ENCODE measurements around the gene TEX36. TPM values are rescaled to one million over a fixed set of nuclear protein-coding genes. Genes with fewer than 3 reads are reported as not detected.

TEX36 gene
- total RNA-seq, 4 donors from 2014 or later: not detected

DNA sequence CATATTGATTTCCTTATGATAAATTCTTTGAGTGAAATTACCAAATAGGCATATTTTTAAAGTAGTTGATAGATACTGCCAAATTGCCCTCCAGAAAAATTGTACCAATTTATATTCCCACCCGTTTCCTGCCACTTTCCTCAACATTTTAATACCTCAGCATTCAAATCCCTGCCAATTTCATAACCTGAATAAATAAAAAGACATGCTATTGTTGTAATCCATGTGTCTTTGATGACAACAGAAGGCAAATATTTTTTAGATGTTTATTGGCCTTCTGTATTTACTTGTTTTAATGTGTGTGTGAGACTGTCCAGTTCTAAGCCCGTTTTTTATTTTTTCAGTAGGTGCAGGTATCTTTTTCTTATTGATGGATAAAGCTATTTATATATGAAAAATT is 71.7 kb downstream of the TEX36 start:
- intact Hi-C loops (cut with DNase I): no loop called here
- WGBS, 2 donors: 74 to 85% methylated on average over 2 of the region's 2 CpGs
- H3K4me3 ChIP-seq (replicated peaks in 1 of 3): no peak overlapping the region
- no peaks in the 10 kb centered on the region for H3K36me3 ChIP-seq
- DNase-seq: no peak
- no peak overlapping the region for H3K27ac ChIP-seq
- TF ChIP-seq, protein P1, sequence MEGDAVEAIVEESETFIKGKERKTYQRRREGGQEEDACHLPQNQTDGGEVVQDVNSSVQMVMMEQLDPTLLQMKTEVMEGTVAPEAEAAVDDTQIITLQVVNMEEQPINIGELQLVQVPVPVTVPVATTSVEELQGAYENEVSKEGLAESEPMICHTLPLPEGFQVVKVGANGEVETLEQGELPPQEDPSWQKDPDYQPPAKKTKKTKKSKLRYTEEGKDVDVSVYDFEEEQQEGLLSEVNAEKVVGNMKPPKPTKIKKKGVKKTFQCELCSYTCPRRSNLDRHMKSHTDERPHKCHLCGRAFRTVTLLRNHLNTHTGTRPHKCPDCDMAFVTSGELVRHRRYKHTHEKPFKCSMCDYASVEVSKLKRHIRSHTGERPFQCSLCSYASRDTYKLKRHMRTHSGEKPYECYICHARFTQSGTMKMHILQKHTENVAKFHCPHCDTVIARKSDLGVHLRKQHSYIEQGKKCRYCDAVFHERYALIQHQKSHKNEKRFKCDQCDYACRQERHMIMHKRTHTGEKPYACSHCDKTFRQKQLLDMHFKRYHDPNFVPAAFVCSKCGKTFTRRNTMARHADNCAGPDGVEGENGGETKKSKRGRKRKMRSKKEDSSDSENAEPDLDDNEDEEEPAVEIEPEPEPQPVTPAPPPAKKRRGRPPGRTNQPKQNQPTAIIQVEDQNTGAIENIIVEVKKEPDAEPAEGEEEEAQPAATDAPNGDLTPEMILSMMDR (IDR thresholded peaks at IDR 0.05): no peak
- no peak for TF ChIP-seq POLR2A (IDR thresholded peaks at IDR 0.05)
- H3K4me1 ChIP-seq: no peaks in the 10 kb centered on the region
- no peaks in the 10 kb centered on the region for H3K27me3 ChIP-seq
- no peaks in the 10 kb centered on the region for H3K9me3 ChIP-seq

DNA sequence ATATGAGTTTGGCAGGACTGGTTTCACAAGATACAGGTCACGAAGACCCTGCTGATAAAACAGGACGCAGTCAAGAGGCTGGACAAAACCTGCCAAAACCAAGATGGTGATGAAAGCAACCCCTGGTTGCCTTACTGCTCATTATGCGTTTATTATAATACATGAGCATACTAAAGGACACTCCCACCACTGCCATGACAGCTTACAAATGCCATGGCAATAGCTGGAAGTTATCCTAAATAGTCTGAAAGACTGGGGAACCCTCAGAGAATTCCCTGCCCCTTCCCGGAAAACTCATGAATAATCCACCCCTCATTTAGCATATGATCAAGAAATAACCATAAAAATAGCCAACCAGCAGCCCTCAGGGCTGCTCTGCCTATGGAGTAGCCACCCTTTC is 73.1 kb downstream of the TEX36 start:
- no peaks in the 10 kb centered on the region for H3K27me3 ChIP-seq
- no peaks in the 10 kb centered on the region for H3K4me1 ChIP-seq
- intact Hi-C loops (cut with DNase I): no loop called here
- WGBS, 2 donors: 86 to 87% methylated on average over 4 of the region's 4 CpGs
- DNase-seq: no peak
- no peaks in the 10 kb centered on the region for H3K9me3 ChIP-seq
- no peak overlapping the region for H3K4me3 ChIP-seq (replicated peaks in 1 of 3)
- H3K36me3 ChIP-seq: no peaks in the 10 kb centered on the region
- no peak overlapping the region for H3K27ac ChIP-seq
- TF ChIP-seq, protein P1 (IDR thresholded peaks at IDR 0.05): no peak
- TF ChIP-seq POLR2A (IDR thresholded peaks at IDR 0.05): no peak

DNA sequence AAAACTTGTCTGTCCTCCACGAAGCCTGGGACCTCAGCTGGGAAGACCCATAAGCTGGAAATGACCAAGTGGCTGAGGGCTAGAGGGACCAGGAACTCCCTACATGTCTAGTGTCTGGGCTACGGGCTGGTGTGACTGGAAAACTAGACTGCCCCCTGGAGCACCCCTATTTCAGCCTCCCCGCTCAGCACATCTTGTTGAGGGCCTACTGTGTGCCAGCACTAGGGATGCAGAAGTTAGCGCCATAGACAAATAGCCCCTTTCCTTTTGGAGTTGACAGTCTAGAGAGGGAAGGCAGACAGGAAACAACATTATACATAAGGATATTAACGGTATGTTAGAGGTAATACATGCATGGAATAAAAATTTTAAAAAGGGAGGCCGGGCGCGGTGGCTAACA is 74.5 kb downstream of the TEX36 start:
- H3K4me1 ChIP-seq: no peaks in the 10 kb centered on the region
- H3K4me3 ChIP-seq (replicated peaks in 1 of 3): no peak overlapping the region
- no peaks in the 10 kb centered on the region for H3K27me3 ChIP-seq
- H3K27ac ChIP-seq: no peak overlapping the region
- intact Hi-C loops (cut with DNase I): no loop called here
- no peaks in the 10 kb centered on the region for H3K9me3 ChIP-seq
- no peak for DNase-seq
- no peak for TF ChIP-seq POLR2A (IDR thresholded peaks at IDR 0.05)
- TF ChIP-seq, protein P1 (IDR thresholded peaks at IDR 0.05): no peak
- WGBS, 2 donors: 83 to 95% methylated on average over 8 of the region's 8 CpGs
- H3K36me3 ChIP-seq: no peaks in the 10 kb centered on the region

DNA sequence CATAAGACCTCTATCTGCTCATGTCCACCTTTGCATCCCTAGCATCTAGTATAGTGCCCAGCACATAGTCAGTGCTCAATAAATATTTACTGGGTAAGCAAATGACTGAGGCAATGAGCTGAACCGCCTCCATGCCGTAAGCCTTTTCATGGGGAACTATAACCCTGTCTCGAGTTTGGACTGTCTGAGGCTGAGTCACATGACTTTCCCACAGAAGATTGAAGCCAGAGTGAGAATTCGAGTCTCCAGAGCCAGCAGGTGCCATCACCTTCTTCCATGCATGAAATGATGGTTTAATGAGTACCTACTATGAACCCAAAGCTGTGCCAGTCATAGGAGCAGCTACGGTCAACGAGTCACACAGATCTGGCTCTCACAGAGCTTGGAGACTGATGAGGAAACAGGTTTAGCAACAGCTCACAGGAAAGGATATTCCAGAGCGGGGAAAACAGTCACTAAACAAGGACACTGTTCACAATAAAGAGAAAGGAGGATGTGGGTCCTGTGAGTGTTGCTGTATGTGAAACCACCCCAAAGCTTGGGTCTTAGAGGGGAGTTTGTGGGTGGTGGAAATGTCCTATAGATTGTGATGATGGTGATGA is 75.2 kb downstream of the TEX36 start:
- H3K36me3 ChIP-seq: no peaks in the 10 kb centered on the region
- no peak for DNase-seq
- no peaks in the 10 kb centered on the region for H3K27me3 ChIP-seq
- WGBS, 2 donors: 81 to 87% methylated on average over 7 of the region's 7 CpGs
- no peak overlapping the region for H3K4me3 ChIP-seq (replicated peaks in 1 of 3)
- H3K9me3 ChIP-seq: no peaks in the 10 kb centered on the region
- intact Hi-C loops (cut with DNase I): no loop called here
- no peak for TF ChIP-seq POLR2A (IDR thresholded peaks at IDR 0.05)
- TF ChIP-seq, protein P1 (IDR thresholded peaks at IDR 0.05): no peak
- no peaks in the 10 kb centered on the region for H3K4me1 ChIP-seq
- H3K27ac ChIP-seq: no peak overlapping the region

DNA sequence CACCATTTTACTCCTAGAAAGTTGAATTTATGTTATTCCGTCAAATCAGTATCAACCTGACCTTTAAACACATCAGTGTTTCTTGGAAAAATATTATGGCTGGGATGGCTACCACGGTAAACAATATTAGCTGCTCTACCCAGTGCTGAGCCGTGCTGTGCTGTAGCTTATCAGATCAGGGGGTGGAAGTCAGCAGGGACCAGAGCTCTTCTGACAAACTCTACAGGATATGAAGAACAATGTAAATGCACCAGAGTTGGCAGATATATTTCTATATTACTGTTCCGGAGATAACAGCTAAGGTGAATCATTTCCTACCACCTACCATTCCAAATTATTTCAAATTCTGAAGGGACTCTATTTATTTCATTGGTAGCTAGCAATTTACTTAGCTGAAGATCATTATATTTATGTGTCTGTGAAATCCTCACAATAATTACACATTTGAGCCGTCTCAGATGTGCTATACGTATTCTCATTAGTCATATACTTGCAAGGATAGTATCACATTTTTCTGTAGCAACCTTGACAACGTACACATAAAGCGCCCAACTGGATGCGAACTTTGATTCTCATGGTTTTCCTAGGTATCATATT is 76.5 kb downstream of the TEX36 start:
- intact Hi-C loops (cut with DNase I): no loop called here
- 72 to 80% methylated on average over 9 of the region's 9 CpGs for WGBS, 2 donors
- Histone ChIP-seq H3K27me3 (no peaks in the 10 kb centered on the region), H3K27ac (no peak overlapping the region), H3K4me1 (no peaks in the 10 kb centered on the region), H3K4me3 (replicated peaks in 1 of 3) (no peak overlapping the region), H3K9me3 (no peaks in the 10 kb centered on the region), H3K36me3 (no peaks in the 10 kb centered on the region)
- no peak for DNase-seq
- TF ChIP-seq, protein P1 (IDR thresholded peaks at IDR 0.05): no peak
- no peak for TF ChIP-seq POLR2A (IDR thresholded peaks at IDR 0.05)

Data from thyroid gland (tissue), 4 donors.